ENCODE data around the gene SNTA1.
"Not testable (repeated sequence)": the region's sequence is repeated elsewhere in the genome, so short reads cannot be mapped to it uniquely, and the experiment has no call there.

SNTA1 gene

DNA sequence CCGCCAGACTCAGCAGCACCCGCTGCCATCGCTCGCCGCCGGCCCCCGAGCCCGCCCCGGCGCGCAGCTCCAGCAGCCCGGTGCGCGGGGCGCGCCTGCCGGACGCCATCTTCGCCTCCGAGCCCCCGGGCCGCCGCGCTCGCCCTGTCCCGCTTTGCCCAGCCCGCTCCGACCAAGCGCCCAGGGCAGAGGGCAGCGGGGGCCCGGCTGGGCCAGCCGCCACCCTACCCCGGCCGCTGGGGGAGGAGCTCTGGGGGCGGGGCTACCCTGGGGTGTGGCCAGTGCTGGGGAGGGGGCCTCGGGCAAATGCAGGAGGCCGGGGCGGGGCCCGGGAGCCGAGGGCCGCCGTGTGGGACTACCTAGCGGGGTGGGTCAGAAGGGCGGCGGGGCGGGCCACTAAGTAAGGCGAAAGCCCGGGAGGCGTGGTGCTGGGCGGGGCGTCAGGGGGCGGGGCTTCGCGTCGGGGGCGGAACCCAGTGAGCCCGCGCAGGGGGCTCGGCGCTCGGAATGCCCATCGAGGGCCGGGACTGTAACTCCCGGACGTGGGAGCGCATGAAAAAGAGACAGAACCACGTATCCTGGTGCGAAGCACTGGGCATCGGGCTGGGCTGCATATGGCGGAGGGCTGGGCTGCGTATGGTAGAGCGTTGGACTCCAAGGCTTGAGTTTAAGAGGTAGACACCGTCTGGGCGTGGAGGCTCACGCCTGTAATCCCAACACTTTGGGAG is at the start of gene SNTA1:
TSS of gene SNTA1 (minus strand) at position 252 of the 728 bp plus-strand sequence. CDS start at position 109, 143 bp downstream.
- DNase-seq = peak; percentile 82

GRCh38 chr20:33490934-33491656 is 47.5 kb upstream of the SNTA1 start:
- no peak for DNase-seq

DNA sequence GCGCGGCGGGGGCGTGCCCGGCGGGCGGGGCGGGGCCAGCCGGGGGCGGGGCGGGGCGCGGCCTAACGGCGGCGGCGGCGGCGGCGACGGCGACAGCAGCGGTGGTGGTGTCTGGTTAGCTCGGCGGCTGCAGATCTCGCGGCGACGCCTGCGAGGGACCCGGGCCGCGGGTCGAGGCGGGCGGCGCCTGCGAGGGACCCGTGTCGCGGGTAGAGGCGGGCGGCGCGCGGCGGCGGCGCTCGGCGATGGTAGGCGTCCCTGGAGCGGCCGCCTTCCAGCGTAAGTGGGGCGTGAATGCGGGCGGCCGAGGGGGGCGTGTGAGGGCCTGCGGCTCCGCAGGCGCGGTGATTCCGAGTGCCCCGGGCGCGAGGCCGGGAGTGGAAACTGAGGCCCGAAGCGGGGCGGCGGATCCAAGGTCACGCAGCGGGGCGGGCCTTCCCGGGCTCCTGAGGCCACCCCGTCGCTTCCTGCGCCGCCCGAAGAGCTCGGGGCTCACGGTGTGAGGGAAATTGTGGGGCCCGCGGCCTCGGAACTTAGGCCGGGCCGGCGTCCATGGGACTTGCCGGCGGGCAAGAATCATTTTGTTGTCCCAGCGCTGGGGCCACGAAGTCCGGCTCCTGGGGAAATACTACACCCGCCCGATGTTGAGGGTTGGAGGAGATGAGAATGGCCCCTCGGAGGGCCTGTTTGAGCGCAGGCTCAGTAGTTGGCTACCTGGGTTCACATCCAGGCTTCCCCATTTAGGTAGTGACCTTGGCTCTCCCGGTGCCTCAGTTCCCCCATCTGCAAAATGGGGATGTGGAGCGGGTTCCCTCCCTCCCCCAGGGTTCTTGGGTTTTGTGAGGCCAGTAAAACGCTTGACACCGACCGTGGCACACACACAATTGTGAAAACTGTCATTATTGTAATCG is 46.7 kb upstream of the SNTA1 start, which contains the start of gene CBFA2T2:
TSS of gene CBFA2T2 (plus strand) at position 74 of the 911 bp plus-strand sequence. CDS start at position 246, 172 bp downstream.
- DNase-seq = peak; percentile 35

DNA sequence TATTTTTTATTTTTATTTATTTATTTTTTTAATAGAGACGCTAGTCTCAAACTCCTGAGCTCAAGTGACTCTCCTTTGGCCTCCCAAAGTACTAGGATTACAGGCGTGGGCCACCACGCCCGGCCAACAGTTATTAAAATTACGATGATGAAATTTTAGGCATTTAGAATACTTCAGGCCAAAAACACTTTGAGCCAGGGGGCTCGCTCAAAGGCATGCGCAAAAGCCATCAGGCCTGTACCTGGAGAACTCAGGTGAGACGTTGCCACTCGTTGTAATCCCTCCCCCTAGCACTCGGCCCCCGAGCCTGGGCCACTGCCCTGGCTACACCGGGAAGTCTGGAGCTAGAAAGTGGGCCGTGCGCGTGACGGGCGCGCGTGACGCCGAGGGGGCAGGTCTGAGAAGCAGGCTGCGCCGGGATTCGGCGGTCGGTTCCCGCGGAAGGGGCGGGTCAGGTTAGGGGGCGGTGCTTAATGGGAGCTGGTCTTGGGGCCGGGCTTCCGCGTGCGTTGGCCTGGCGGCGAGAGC is 46.0 kb upstream of the SNTA1 start:
- DNase-seq = peak; percentile 98

DNA sequence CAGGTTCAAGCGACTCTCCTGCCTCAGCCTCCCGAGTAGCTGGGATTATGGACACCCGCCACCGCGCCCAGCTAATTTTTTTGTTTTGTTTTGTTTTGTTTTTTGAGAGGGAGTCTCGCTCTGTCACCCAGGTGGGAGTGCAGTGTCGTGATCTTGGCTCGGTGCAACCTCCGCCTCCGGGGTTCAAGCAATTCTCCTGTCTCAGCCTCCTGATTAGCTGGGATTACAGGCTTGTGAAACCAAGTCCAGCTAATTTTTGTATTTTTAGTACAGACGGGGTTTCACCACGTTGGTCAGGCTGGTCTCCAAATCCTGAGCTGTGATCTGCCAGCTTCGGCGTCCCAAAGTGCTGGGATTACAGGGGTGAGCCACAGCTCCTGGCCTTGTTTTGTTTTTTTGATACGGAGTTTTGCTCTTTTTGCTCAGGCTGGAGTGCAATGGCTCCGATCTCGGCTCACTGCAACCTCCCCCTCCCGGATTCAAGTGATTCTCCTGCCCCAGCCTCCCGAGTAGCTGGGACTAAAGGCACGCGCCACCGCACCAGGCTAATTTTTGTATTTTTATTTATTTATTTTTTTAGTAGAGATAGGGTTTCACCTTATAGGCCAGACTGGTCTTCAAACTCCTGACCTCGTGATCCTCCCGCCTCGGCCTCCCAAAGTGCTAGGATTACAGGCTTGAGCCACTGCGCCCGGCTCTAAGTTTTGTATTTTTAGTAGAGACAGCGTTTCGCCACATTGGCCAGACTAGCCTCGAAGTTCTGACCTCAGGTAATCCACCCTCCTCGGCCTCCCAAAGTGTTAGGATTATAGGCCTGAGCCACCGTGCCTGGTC is 45.3 kb upstream of the SNTA1 start:
- not testable (repeated sequence) for DNase-seq

- DNase-seq = no peak
Measured at GRCh38 chr20:33488201-33488600, 44.6 kb upstream of the SNTA1 start.

- not testable (repeated sequence) for DNase-seq
Measured at GRCh38 chr20:33483186-33483585, 39.6 kb upstream of the SNTA1 start.

- DNase-seq = no peak
Measured at GRCh38 chr20:33482581-33482980, 39.0 kb upstream of the SNTA1 start.

DNA sequence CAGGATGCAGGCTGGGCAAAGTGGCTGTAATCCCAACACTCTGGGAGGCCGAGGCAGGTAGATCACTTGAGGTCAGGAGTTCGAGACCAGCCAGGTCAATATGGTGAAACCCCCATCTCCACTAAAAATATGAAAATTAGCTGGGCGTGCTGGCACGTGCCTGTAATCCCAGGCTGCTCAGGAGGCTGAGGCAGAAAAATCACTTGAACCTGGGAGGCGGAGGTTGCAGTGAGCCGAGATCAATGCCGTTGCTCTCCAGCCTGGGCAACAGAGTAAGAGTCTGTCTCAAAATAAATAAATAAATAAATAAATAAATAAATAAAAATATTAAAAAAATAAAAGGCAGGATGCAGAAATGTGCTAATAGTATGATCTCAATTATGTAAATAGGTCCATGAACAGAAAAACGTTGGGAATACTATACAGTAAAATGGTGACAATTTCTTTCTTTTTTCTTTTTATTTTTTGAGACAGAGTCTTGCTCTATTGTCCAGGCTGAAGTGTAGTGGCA is 37.9 kb upstream of the SNTA1 start:
- no peak for DNase-seq

GRCh38 chr20:33480048-33480447 is 36.5 kb upstream of the SNTA1 start:
- DNase-seq = no peak

DNA sequence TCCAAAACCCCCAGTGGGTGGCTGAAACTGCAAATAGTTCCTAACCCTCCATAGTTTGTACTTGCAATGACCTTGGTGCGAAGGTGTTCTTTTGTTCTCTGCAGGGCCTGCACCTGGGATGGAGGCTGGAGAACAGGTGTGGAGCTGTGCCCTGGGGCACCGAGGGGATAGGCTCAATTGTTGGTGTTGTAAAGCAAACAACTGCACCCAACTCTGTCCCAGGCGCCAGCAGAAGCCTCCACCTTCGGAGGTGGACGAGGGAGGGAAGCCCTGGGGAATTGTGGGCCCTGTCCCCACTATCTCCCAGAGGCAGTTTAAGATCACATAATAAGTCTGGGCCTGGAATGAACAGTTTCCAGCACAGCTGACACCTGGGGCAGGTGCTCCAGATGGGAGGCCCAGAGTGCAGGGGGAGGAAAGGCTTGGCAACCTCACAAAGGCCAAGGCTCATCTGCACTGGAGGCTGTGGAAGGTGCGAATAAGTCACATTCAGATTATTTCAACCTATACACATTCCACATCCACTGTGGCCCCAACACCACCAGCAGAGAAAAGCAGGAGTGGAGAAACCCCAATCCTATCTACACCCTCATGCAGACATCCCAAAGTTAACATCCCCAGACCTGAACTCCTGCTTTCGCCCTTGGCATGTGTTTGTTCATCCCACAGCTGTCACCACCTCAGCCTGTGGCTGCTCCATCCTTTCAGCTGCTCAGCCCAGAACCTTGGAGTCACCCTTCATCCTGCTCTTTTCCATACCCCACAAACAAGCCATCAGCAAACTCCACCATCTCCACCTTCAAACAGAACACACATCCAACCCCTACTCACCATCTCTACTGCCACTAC is 34.0 kb upstream of the SNTA1 start:
- no peak for DNase-seq

DNA sequence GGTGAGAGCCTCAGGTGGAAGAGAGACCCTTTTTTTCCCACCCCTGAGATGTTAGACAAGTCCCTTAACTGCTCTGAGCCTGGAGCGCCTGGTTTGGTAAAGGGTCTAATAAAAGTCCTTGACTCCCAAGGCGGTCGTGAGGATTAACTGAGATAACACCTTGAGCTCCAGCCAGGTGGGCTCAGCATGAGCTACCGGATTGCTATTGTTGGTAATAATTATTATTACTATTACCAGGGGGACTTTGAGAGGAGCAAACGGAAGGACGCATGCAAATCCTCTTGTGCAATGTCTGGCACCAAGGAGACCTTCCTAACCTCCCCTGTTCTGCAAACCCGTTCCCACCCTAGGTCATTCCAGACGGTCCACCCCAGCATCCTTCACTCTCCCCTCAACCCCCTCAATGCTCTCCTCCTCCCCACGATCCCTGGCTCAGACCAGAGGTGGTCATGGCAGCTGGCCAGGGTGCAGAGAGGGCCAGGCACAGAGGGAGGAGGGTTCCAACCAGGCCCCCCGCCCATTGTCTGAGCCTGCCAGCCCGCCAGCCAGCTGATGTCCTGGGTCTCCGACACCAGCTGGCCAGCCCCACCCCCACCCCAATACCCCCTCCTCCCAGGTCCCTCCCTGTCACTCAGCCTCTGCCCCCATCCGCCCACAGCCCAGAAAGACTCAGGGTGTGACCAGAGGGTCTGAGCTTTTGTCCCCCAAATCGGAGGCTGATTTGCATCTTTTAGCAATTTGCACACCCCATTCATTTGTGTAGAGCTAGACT is 32.0 kb upstream of the SNTA1 start:
- no peak for DNase-seq

DNA sequence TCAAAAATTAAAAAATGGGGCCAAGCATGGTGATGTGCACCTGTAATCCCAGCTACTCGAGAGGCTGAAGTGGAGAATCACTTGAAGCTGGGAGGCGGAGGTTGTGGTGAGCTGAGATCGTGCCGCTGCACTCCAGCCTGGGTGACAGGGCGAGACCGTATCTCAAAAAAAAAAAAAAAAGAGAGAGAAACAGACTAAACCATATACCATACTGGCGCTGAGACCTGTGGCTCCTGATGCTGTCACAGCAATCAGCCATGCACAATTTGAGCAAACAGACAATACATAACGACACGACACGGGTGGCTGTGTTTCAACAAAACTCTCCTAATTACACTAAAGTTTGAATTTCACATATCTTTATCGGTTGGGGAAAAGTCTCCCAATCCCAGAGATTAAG is 31.4 kb upstream of the SNTA1 start:
- DNase-seq = no peak

- no peak for DNase-seq
Measured at GRCh38 chr20:33474097-33474873, 30.7 kb upstream of the SNTA1 start.

- DNase-seq = no peak
Measured at GRCh38 chr20:33472868-33473435, 29.4 kb upstream of the SNTA1 start.

GRCh38 chr20:33470866-33471265 is 27.3 kb upstream of the SNTA1 start:
- no peak for DNase-seq

DNA sequence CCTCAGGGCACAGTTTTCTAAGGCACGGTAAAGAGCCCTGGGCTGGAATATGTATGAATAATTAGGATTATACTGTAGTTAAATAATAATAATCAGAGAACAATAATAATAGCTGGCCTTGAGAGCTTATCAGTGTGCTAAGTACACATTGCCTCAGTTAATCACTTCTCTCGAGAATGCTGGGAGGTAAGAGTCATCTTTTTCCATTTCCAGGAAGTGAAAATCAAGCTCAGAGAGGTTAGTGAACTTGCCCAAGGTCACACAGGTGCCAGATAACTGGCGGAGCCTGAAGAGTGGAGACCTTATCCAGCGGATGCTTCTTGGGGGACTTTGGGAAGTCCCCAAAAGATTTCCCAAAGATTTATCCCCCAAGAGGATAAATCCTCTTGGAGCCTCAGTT is 26.9 kb upstream of the SNTA1 start:
- DNase-seq = no peak

- no peak for DNase-seq
Measured at GRCh38 chr20:33466303-33466646, 22.7 kb upstream of the SNTA1 start.

Measured in activated T-cell treated with anti-CD3 and anti-CD28 coated beads for 4 hours (primary cell).